SH-SY5Y (cell line): Measurements from ENCODE around the gene C16orf78.

ENCODE experiments used
- GATA2 ChIP-seq: IDR thresholded peaks from 2 replicates; pipeline ENCODE4 v1.6.1; 2011; ENCODE audit warnings: mild to moderate bottlenecking, low read depth, low read length
- GATA3 ChIP-seq: IDR thresholded peaks from 2 replicates; pipeline ENCODE4 v1.6.1; 2011; ENCODE audit warnings: low read depth, mild to moderate bottlenecking, low read length, moderate library complexity

DNA sequence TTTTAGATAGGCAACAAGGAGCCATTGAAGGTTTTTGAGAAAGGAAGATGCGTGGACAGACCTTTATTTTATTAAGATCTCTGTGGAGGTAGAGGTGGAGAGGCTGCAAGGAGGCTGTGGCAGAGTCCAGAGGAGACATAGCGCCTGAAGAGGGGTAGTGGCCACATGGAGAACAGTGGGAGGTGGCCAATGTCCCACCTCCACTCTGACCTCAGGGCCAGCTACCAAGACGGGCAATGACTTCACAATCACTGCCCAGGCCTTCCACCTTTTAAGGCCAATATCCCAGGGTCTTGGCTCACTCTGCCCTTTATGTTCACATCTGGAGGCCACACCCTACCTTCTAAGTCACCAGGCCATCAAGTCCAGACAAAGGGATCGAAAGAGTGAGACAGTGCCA is at the start of gene C16orf78:
- TF ChIP-seq GATA2 (no peak), GATA3 (no peak)
